A673 (cell line): ENCODE data around the gene AARS2. TPM values are rescaled to one million over a fixed set of nuclear protein-coding genes. Genes with fewer than 3 reads are reported as not detected.

Experiments used
- BruUV-seq: library from RNA; stranded (reverse); fragments of 400-500 nt; replicated peaks from 2 replicates; lab custom pipeline; 2021; lab: Mats Ljungman, UMichigan
- CTCF ChIA-PET: fragments of 300-600 bp; sonication (Branson Sonifier 250); formaldehyde crosslinking; loops from one replicate; lab custom pipeline; 2022; ENCODE audit warnings: antibody characterized with exemption; lab: Charles Lee
- POLR2A ChIA-PET: fragments of 300-600 bp; sonication (Branson Sonifier 250); formaldehyde crosslinking; loops from one replicate; lab custom pipeline; 2022; ENCODE audit warnings: antibody characterized with exemption; ENCODE audit not compliant: low non-redundant PET; lab: Charles Lee
- DNase-seq: peaks from one replicate; pipeline ENCODE4 v3.0.0-alpha.2; 2015; ENCODE audit warnings: low spot score
- H3K27ac ChIP-seq: fragments of 200-600 bp; sonication (generic); 2 replicates; pipeline ENCODE4 v1.5.1; 2016; ENCODE audit warnings: mixed run types, low read depth, mild to moderate bottlenecking, mixed read lengths, antibody characterized with exemption, low read length; ENCODE audit not compliant: poor library complexity, severe bottlenecking
- H3K27me3 ChIP-seq: fragments of 200-600 bp; sonication (generic); replicated peaks from 2 replicates; pipeline ENCODE4 v1.6.1; 2017; ENCODE audit warnings: mixed run types, low read depth, mild to moderate bottlenecking, mixed read lengths, antibody characterized with exemption, low read length; ENCODE audit not compliant: insufficient read depth, poor library complexity
- H3K36me3 ChIP-seq: fragments of 200-600 bp; sonication (generic); 2 replicates; pipeline ENCODE4 v1.6.1; 2016; ENCODE audit warnings: mixed run types, mild to moderate bottlenecking, mixed read lengths, antibody characterized with exemption, low read length; ENCODE audit not compliant: insufficient read depth, poor library complexity, severe bottlenecking
- H3K4me1 ChIP-seq: fragments of 200-600 bp; sonication (generic); 2 replicates; pipeline ENCODE4 v1.6.1; 2017; ENCODE audit warnings: mixed run types, mild to moderate bottlenecking, mixed read lengths, antibody characterized with exemption, low read length; ENCODE audit not compliant: insufficient read depth, poor library complexity, severe bottlenecking
- H3K4me3 ChIP-seq: fragments of 200-600 bp; sonication (generic); 2 replicates; pipeline ENCODE4 v1.5.1; 2016; ENCODE audit warnings: low read depth, mixed run types, mild to moderate bottlenecking, mixed read lengths, low read length; ENCODE audit not compliant: poor library complexity, severe bottlenecking
- H3K9me3 ChIP-seq: fragments of 200-600 bp; sonication (generic); 2 replicates; pipeline ENCODE4 v1.6.1; 2016; ENCODE audit warnings: mixed run types, low read depth, mild to moderate bottlenecking, mixed read lengths, antibody characterized with exemption, low read length; ENCODE audit not compliant: poor library complexity, severe bottlenecking
- EZH2 ChIP-seq: fragments of 200-600 bp; sonication (generic); IDR thresholded peaks from 2 replicates; pipeline ENCODE4 v1.6.1; 2017; ENCODE audit warnings: borderline replicate concordance, low read depth, mild to moderate bottlenecking, mixed read lengths, antibody characterized with exemption, low read length; ENCODE audit not compliant: poor library complexity, severe bottlenecking
- intact Hi-C: fragments of 100-400 bp; cut with micrococcal nuclease; formaldehyde crosslinking; loops from one replicate; pipeline ENCODE4 v1.10.0; 2022; ENCODE audit not compliant: unreplicated experiment
- total RNA-seq: library from RNA; stranded (reverse); gene quantifications from 2 replicates; pipeline ENCODE4 v1.2.3, GENCODE V29; 2021
- TF ChIP-seq, protein P1 (sequence below): fragments of 300-800, 200-600 bp; sonication (generic); conservative IDR thresholded peaks from 2 replicates; pipeline ENCODE4 v1.5.1; 2017; ENCODE audit warnings: low read depth, mild to moderate bottlenecking, antibody characterized with exemption, low read length, moderate library complexity, mixed read lengths

AARS2 gene
- total RNA-seq, 1 experiment from 2014 or later: 25.0 TPM

- intact Hi-C loops: no loop called here
- no peak overlapping the region for H3K27ac ChIP-seq
- H3K9me3 ChIP-seq: no peaks in the 10 kb centered on the region
- TF ChIP-seq EZH2: no peak
- TF ChIP-seq, protein P1, sequence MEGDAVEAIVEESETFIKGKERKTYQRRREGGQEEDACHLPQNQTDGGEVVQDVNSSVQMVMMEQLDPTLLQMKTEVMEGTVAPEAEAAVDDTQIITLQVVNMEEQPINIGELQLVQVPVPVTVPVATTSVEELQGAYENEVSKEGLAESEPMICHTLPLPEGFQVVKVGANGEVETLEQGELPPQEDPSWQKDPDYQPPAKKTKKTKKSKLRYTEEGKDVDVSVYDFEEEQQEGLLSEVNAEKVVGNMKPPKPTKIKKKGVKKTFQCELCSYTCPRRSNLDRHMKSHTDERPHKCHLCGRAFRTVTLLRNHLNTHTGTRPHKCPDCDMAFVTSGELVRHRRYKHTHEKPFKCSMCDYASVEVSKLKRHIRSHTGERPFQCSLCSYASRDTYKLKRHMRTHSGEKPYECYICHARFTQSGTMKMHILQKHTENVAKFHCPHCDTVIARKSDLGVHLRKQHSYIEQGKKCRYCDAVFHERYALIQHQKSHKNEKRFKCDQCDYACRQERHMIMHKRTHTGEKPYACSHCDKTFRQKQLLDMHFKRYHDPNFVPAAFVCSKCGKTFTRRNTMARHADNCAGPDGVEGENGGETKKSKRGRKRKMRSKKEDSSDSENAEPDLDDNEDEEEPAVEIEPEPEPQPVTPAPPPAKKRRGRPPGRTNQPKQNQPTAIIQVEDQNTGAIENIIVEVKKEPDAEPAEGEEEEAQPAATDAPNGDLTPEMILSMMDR: no peak
- ChIA-PET POLR2A (interaction anchor here (0.6 kb wide), 1 partner anchor 13 kb away, joined by 3 read pairs; no protein-coding TSS in a partner anchor), CTCF (interaction anchor here (1.4 kb wide), 1 partner anchor 14 kb away, joined by 4 read pairs; the partner anchor contains the start of gene AARS2)
- peaks cover 24% of the 10 kb centered on the region for H3K27me3 ChIP-seq
- peaks cover 32% of the 10 kb centered on the region for H3K36me3 ChIP-seq
- BruUV-seq: no TSS peak
- no peak for DNase-seq
- H3K4me1 ChIP-seq: no peaks in the 10 kb centered on the region
- no peak overlapping the region for H3K4me3 ChIP-seq
Measured at GRCh38 chr6:44298864-44299263, 14.3 kb downstream of the AARS2 start.

DNA sequence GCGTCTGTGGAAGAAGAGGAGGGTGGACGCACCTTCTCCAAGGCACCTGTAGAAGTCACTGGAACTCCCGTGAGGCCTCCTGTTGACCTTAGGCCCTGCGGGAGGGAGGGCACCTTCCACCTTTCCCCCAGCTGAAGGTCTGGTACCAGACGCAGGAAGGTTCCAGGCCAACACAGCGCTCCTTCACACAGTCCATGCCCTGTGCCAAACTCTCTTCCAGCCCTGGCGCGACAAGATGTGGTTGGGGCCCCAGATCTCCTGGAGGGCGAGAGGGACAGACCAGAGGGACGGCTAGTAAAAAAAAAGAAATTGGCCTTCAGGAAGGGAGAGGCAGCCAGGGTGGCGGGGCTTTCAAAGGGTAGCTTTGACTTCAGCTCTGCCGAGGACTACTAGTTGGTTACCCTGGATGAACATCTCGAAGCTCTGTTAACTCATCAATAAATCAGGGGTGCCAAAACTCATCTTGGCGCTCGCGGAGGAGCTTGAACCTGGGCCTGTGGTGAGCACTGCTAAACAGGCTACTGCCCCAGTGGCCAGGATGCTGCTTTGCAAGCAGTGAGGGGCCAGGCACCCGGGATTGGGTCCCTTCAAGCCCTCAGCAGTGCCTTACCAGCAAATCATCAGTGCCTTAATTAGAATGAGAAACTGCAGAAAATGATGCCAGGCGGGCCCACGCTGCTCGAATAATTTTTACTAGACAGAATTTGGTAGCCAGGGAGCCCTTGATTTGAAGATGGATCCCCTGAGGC is 14.9 kb downstream of the AARS2 start:
- Histone ChIP-seq H3K36me3 (peaks cover 26% of the 10 kb centered on the region), H3K4me3 (peak overlapping the region; percentile 52), H3K9me3 (no peaks in the 10 kb centered on the region), H3K27me3 (peaks cover 24% of the 10 kb centered on the region), H3K4me1 (no peaks in the 10 kb centered on the region), H3K27ac (no peak overlapping the region)
- no TSS peak for BruUV-seq
- ChIA-PET CTCF (interaction anchor here (1.4 kb wide), 1 partner anchor 15 kb away, joined by 4 read pairs; the partner anchor contains the start of gene AARS2), POLR2A (no interaction called here)
- intact Hi-C loops: no loop called here
- DNase-seq: no peak
- no peak for TF ChIP-seq EZH2
- TF ChIP-seq, protein P1: no peak

DNA sequence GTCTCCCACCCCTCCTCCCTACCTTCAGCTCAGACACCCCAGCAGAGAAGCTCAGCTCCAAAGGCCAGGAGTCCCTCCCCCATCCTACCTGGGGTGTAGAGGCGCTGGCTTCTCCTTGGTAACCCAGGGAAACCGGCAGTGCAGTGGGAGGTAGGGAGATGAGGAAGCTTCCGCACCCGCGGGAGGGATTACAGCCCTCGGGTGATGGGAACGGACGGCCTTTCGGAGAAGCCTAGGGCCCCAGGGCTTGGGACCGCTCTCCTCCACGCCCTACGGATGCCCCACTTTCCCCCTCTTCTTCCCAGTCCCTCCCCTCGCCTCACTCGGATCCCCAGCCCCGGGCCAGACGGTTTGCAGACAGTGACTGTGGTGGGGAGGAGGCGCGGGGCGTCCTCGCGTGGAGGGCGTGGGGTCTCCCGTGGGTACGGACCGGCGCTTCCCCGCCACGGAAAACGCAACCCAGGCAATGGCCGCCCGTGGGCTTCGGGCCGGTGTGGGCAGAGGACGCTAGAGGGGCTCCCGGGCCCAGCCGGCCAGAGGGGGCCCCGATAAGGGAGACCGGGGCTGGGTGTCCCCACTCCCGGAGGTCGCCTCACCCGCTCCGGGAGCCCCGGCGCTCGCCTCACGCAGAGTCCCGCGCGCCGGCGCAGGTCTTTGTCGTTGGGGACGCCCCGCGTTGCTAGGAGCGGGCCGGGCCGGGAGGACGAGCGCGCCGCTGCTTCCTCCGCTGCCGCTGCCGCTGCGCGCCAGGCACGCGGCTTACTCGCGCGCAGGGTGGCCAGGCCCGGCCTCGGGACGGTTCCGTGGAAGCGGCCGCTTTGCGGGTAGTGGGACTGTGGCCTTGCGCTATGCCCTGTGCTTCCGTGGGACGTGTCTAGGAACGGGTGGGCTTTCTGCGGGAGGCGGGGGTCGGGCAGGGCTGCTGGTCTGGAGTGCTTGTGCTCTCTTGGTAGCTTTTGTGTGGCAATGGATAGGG is 15.8 kb downstream of the AARS2 start:
- Histone ChIP-seq H3K27ac (no peak overlapping the region), H3K27me3 (peaks cover 30% of the 10 kb centered on the region), H3K4me1 (no peaks in the 10 kb centered on the region), H3K4me3 (peak overlapping the region; percentile 52), H3K36me3 (peaks cover 17% of the 10 kb centered on the region), H3K9me3 (no peaks in the 10 kb centered on the region)
- intact Hi-C loops: no loop called here
- CTCF ChIA-PET: interaction anchor here (1.4 kb wide), 1 partner anchor 16 kb away, joined by 4 read pairs; the partner anchor contains the start of gene AARS2
- no peak for TF ChIP-seq EZH2
- TF ChIP-seq, protein P1: no peak
- BruUV-seq: no TSS peak
- POLR2A ChIA-PET: no interaction called here
- DNase-seq: peak; percentile 62
